ENCODE measurements around the gene PRDM8.

PRDM8 gene

DNA sequence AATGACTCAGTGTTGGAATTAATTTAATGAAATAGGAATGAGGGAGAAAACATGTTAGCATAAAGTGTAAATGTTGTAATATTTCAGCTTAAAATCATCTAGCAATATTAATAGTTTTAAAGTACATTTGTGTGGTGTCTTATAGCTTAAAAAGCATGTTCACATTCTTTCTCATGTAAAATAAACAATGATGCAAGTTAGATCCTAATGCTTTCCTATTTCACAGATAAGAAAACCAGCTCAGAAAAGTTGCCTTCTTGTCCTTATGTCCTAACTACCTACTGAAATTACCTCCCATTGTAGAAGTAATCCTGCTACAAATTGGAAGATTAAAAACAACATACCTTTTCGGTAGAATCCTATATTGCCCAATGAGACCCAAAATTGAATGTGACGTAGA, 40.9 kb upstream of the PRDM8 start:
- CTCF ChIA-PET: interaction anchor here (1.3 to 2.2 kb wide), 2 partner anchors 26 to 31 kb away, joined by 4 to 7 read pairs; no protein-coding TSS in a partner anchor
- no peak for DNase-seq (ENCODE audit: extremely low spot score)

DNA sequence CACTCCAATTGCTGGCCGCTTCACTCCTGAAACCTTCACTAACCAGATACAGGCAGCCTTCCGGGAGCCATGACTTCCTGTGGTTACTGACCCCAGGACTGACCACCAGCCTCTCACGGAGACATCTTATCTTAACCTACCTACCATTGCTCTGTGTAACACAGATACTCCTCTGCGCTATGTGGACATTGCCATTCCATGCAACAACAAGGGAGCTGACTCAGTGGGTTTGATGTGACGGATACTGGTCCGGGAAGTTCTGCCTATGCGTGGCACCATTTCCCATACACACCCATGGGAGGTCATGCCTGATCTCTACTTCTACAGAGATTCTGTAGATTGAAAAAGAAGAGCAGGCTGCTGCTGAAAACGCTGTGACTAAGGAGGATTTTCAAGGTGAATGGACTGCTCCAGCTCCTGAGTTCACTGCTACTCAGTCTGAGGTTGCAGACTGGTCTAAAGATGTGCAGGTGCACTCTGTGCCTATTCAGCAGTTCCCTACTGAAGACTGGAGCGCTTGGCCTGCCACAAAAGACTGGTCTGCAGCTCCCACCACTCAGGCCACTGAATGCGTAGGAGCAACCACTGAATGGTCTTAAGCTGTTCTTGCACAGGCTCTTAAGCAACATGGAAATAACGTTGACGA, 35.8 kb upstream of the PRDM8 start:
- POLR2A ChIA-PET: no interaction called here
- TF ChIP-seq, protein P1, sequence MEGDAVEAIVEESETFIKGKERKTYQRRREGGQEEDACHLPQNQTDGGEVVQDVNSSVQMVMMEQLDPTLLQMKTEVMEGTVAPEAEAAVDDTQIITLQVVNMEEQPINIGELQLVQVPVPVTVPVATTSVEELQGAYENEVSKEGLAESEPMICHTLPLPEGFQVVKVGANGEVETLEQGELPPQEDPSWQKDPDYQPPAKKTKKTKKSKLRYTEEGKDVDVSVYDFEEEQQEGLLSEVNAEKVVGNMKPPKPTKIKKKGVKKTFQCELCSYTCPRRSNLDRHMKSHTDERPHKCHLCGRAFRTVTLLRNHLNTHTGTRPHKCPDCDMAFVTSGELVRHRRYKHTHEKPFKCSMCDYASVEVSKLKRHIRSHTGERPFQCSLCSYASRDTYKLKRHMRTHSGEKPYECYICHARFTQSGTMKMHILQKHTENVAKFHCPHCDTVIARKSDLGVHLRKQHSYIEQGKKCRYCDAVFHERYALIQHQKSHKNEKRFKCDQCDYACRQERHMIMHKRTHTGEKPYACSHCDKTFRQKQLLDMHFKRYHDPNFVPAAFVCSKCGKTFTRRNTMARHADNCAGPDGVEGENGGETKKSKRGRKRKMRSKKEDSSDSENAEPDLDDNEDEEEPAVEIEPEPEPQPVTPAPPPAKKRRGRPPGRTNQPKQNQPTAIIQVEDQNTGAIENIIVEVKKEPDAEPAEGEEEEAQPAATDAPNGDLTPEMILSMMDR (IDR thresholded peaks at IDR 0.05; ENCODE audit: control extremely low read depth, extremely low read depth, low read depth, missing control alignments): no peak
- CTCF ChIA-PET: interaction anchor here (1.1 to 1.2 kb wide), 2 partner anchors 9 to 244 kb away, joined by 3 read pairs; no protein-coding TSS in a partner anchor
- DNase-seq (ENCODE audit: extremely low spot score): no peak

More for the DNA sequence above, 40.9 kb upstream of the PRDM8 start:
- TF ChIP-seq, protein P1 (IDR thresholded peaks at IDR 0.05; ENCODE audit: control extremely low read depth, extremely low read depth, low read depth, missing control alignments): no peak
- POLR2A ChIA-PET: no interaction called here

DNA sequence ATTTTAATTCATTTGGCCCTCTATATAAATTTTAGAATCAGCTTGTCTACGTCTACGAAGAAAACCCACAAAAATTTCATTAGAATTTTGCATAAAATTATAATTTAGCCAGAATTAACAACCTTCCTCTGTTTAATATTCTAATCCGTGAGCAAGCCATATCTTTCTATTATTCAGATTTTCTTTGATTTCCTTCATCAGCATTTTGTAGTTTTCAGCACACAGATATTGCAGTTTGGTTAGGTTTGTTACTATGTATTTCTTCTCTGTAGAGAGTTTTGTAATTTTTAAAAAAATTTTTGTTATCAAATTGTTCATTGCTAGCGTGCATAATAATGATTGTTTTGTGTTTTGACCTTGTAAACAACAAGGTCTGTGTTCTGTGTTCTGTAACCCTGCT, 34.9 kb upstream of the PRDM8 start:
- TF ChIP-seq, protein P1 (IDR thresholded peaks at IDR 0.05; ENCODE audit: control extremely low read depth, extremely low read depth, low read depth, missing control alignments): no peak
- DNase-seq (ENCODE audit: extremely low spot score): no peak
- ChIA-PET POLR2A (no interaction called here), CTCF (interaction anchor here (1.2 kb wide), 1 partner anchor 21 kb away, joined by 5 read pairs; no protein-coding TSS in a partner anchor)

DNA sequence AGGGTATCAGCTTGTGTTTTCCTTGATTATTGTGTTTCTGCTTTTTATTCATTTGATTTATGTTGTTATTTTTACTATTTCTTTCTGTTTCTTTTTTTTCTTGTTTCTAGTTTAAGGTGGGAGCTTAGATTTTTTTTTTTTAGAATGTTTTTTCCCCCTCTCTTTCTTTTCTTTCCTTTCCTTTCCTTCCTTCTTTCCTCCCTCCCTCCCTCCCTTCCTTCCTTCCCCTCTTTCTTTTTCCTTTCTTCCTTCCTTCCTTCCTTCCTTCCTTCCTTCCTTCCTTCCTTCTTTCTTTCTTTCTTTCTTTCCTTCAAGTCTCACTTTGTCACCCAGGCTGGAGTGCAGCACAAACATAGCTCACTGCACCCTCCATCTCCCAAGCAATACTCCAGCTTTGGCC, 31.4 kb upstream of the PRDM8 start:
- TF ChIP-seq, protein P1 (IDR thresholded peaks at IDR 0.05; ENCODE audit: control extremely low read depth, extremely low read depth, low read depth, missing control alignments): no peak
- DNase-seq (ENCODE audit: extremely low spot score): no peak
- POLR2A ChIA-PET: no interaction called here
- CTCF ChIA-PET: interaction anchor here (1.0 to 1.6 kb wide), 3 partner anchors 12 to 19 kb away, joined by 3 read pairs; no protein-coding TSS in a partner anchor

DNA sequence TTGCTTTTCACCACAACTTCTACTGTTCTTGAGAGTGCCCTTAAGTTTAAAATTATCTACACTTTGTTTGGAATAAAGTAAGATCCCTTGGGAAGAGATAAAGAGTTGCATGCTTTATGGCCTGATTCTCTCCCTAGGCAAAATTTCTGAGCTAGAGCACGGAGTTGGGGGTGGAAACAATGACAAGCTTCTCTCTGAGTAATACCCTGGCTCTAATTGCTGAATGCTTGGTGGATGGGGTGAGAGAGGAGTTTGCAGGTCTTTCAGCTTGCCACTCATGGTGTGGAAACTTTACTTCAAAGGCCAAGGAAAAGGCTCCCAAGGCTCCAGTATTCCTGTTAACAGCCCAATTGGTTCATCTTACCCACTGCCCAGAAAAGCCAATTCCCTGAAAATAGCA, 26.1 kb upstream of the PRDM8 start:
- DNase-seq (ENCODE audit: extremely low spot score): no peak
- POLR2A ChIA-PET: no interaction called here
- CTCF ChIA-PET: interaction anchor here (0.8 to 4.0 kb wide), 4 partner anchors 11 to 49 kb away, joined by 3 to 25 read pairs (median 4); no protein-coding TSS in a partner anchor

DNA sequence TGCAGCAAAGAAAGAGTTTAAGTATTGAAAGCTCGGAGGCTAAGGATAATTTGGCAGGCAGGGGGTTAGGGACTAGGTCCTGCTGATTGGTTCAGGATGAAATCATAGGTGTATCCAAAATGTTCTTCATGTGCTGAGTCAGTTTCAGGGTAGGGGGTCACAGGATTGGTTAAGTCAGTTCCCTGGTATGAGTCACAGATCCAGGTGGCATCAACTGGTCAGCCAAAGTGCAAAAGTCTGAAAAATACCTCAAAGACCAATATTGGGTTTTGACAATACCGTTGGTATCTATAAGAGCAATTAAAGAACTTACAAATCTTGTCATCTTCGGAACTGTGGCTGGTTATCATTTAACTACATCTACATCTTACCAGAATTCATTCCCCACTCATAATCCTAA, 25.6 kb upstream of the PRDM8 start:
- CTCF ChIA-PET: interaction anchor here (0.8 to 4.0 kb wide), 5 partner anchors 11 to 49 kb away, joined by 3 to 25 read pairs (median 4); no protein-coding TSS in a partner anchor
- DNase-seq (ENCODE audit: extremely low spot score): no peak
- POLR2A ChIA-PET: no interaction called here
- TF ChIP-seq, protein P1 (IDR thresholded peaks at IDR 0.05; ENCODE audit: control extremely low read depth, extremely low read depth, low read depth, missing control alignments): no peak

More for the DNA sequence above, 26.1 kb upstream of the PRDM8 start:
- TF ChIP-seq, protein P1 (IDR thresholded peaks at IDR 0.05; ENCODE audit: control extremely low read depth, extremely low read depth, low read depth, missing control alignments): no peak

Measured in GM10248 (cell line).